Measurements from ENCODE around the gene H2BK1. TPM values are rescaled to one million over a fixed set of nuclear protein-coding genes. Genes with fewer than 3 reads are reported as not detected.

The H2BK1 gene
- total RNA-seq, 1 experiment from 2014 or later, result 0.69 TPM

DNA sequence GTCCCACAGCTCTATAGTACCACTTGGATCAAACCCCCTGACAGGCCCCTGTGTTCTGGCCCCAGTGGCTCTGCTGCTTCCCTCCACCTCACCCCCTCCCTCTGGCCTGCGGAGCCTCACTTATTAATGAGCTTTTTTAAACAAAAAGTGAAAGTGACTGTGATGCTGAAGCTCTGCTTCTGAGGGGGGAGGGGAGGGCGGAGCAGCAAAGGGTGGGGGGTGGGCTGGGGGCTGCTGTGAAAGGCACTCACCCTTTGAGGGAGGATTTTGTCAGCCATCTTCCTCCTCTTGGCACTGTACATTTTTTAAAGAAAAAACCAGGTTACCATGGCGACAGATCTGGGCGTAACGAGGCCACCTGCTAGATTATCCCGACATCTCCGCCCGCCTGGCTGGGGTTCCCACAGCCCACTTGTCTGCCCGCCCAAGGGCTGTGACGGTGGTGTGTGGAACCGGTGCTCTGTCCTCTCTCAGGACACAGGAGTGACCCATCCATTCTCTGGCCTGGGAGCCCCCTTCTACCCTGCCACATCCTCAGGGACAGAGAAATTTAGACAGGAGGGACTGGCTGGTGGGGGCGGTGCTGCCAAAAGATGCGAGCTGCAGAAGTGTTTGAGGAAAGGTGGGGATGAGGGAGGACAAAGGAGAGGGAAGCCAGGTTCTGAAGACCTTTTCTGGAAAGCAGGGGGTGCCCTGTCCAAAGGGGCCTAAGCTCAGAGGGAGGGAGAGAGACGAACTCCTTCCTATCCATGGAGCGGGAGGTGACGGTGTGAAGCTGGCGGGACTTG, 33.3 kb upstream of the H2BK1 start:
- no peaks in the 10 kb centered on the region for H3K9me2 ChIP-seq (ENCODE audit: insufficient read depth)

More for the DNA sequence above, 33.3 kb upstream of the H2BK1 start:
- no peak overlapping the region for H3K4me3 ChIP-seq (replicated peaks in 1 of 2; ENCODE audit: low read depth in 1 of 2, low read length in 2 of 2)
- no peak overlapping the region for H3K27ac ChIP-seq (ENCODE audit: low read depth, low read length)
- no peaks in the 10 kb centered on the region for H4K20me1 ChIP-seq (ENCODE audit: insufficient read depth)
- POLR2A ChIA-PET, result interaction anchor here (1.0 kb wide), 1 partner anchor 16 kb away, joined by 5 read pairs; the partner anchor contains the start of gene ABCF2
- TF ChIP-seq TCF7L2 (IDR thresholded peaks at IDR 0.05; ENCODE audit: borderline replicate concordance, extremely low read depth, insufficient read depth, insufficient read length) (no peak), POLR2AphosphoS5 (IDR thresholded peaks at IDR 0.05; ENCODE audit: low read depth, low read length) (no peak), JUND (IDR thresholded peaks at IDR 0.05) (no peak), ELF1 (IDR thresholded peaks at IDR 0.05; ENCODE audit: borderline replicate concordance, low read depth) (no peak), SP1 (IDR thresholded peaks at IDR 0.05; ENCODE audit: low read depth) (no peak)
- TF ChIP-seq, protein P1, sequence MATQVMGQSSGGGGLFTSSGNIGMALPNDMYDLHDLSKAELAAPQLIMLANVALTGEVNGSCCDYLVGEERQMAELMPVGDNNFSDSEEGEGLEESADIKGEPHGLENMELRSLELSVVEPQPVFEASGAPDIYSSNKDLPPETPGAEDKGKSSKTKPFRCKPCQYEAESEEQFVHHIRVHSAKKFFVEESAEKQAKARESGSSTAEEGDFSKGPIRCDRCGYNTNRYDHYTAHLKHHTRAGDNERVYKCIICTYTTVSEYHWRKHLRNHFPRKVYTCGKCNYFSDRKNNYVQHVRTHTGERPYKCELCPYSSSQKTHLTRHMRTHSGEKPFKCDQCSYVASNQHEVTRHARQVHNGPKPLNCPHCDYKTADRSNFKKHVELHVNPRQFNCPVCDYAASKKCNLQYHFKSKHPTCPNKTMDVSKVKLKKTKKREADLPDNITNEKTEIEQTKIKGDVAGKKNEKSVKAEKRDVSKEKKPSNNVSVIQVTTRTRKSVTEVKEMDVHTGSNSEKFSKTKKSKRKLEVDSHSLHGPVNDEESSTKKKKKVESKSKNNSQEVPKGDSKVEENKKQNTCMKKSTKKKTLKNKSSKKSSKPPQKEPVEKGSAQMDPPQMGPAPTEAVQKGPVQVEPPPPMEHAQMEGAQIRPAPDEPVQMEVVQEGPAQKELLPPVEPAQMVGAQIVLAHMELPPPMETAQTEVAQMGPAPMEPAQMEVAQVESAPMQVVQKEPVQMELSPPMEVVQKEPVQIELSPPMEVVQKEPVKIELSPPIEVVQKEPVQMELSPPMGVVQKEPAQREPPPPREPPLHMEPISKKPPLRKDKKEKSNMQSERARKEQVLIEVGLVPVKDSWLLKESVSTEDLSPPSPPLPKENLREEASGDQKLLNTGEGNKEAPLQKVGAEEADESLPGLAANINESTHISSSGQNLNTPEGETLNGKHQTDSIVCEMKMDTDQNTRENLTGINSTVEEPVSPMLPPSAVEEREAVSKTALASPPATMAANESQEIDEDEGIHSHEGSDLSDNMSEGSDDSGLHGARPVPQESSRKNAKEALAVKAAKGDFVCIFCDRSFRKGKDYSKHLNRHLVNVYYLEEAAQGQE (IDR thresholded peaks at IDR 0.05; ENCODE audit: low read depth), result no peak
- CTCF ChIA-PET, result interaction anchor here (0.6 to 1.7 kb wide), 11 partner anchors 8 to 367 kb away, joined by 3 to 12 read pairs (median 5); partner anchors contain the start of genes ABCF2 and CHPF2
- no peaks in the 10 kb centered on the region for H3K9me3 ChIP-seq (ENCODE audit: control insufficient read depth in 1 of 2, insufficient read depth in 1 of 2, low read depth in 1 of 2, low read length in 2 of 2)
- H3K79me2 ChIP-seq (ENCODE audit: insufficient read depth, low read length), result no peaks in the 10 kb centered on the region
- H3K9ac ChIP-seq (ENCODE audit: low read length), result no peak overlapping the region
- no peaks in the 10 kb centered on the region for H3K27me3 ChIP-seq (ENCODE audit: insufficient read depth, low read length)
- no peak overlapping the region for H2AFZ ChIP-seq (ENCODE audit: low read depth, low read length, poor library complexity, severe bottlenecking)
- DNase-seq (ENCODE audit: low read depth, low spot score), result no peak
- H3K36me3 ChIP-seq (ENCODE audit: control insufficient read depth in 1 of 2, insufficient read depth in 2 of 2, low read length in 2 of 2), result peaks cover 9 to 16% of the 10 kb centered on the region in 2 experiments; a peak in 3 of 4 replicates
- RAD21 ChIA-PET (ENCODE audit: low non-redundant PET in 1 of 2, low total read pairs in 2 of 2, uncharacterized antibody in 2 of 2, unreplicated experiment in 2 of 2), result interaction anchor here in 1 of 2 experiments (0.6 kb wide), 1 partner anchor 107 kb away, joined by 4 read pairs; no protein-coding TSS in a partner anchor
- no peak overlapping the region for H3K4me2 ChIP-seq (ENCODE audit: low read length)
- BruUV-seq (replicated peaks), result no TSS peak
- ATAC-seq, result no peak
- intact Hi-C loops (cut with micrococcal nuclease), result loop anchor here (1.0 to 10.0 kb wide), 2 partner anchors 60 to 119 kb away; no protein-coding TSS in a partner anchor
- H3K4me1 ChIP-seq (ENCODE audit: control insufficient read depth in 1 of 2, insufficient read depth in 2 of 2, low read length in 2 of 2), result peaks cover 17 to 42% of the 10 kb centered on the region in 2 experiments

All from HCT116 (cell line).